Measurements from ENCODE around the gene RGMA. TPM values are rescaled to one million over a fixed set of nuclear protein-coding genes. Genes with fewer than 3 reads are reported as not detected.

Gene RGMA
- total RNA-seq, 1 experiment from 2014 or later: not detected

DNA sequence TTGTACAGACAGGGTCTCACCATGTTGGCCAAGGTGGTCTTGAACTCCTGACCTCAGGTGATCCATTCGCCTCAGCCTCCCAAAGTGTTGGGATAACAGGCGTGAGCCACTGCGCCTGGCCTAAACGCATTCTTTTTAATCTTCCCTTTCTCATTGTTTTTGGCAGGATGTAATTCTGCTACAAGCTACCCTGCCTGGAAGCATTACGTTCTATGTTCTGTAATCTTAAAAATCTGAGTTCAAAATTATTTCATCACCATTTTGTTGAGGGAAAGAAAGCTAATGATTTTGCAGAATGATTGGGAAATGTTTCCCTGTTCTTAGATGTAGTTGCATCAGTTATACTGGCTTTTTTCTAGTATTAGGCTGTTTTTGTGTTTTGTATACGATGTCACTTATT, 71.5 kb downstream of the RGMA start:
- no peak for DNase-seq (ENCODE audit: low read depth)

DNA sequence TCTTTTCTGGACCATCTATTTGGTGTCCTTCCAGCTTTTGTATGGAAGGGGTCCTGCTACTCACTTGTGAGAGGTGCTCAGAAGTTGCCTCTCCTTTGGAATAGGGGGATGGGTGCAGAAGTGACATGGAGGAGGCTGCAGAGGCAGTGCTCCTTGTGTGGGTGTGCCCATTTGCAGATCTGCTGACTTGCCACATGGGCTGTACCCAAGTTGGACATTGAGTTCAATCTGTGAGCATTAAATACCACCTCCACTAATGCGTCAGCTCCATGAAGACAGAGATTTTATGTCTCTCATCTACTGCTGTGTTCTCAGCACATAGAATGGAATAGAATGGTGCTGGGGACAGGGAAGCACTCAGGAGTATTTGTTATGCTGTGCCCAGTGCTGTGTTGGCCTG, 76.2 kb downstream of the RGMA start:
- DNase-seq (ENCODE audit: low read depth): no peak

DNA sequence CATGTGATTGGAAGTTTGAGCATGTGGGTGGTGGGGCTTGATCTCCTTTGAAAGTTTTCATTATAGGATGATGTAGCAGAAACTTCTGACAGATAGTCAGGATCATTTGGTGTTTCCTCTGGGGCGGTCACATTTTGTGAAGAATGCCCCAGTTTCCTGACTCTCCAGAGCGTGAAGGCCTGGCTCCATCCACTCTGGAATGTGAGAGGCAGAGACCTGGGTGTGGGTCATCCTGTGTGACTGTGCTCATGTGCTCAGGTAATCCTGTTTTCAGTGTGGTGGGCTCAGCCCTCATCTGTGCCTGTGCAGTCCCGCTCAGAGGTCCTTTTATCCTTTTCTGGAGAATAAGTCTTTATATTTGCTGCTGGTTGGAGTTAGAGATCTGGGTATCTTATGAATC, 81.0 kb downstream of the RGMA start:
- no peak for DNase-seq (ENCODE audit: low read depth)

- no peak for DNase-seq (ENCODE audit: low read depth)
Observed at GRCh38 chr15:93005133-93005532, 83.9 kb downstream of the RGMA start.

DNA sequence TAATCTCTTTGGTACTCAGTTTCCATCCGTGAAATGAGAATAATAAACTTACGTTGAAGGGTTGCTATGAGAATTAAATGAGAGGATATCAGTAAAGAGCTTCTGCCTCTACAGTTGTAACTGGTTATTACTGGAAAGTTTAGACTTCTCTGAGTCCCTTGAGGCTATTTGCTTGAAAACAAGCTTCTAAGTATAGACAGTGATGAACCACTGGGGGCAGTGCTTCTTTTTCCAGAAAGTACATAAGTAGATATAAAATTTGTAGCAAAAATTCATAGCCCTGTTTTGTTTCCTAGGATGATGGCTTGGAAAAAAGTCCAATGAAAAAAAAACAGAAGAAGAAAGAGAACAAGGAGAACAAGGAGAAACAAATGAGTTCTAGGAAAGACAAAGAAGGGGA, 87.1 kb downstream of the RGMA start:
- no peak for DNase-seq (ENCODE audit: low read depth)

GRCh38 chr15:93001156-93001555, 87.9 kb downstream of the RGMA start:
- DNase-seq (ENCODE audit: low read depth): no peak

GRCh38 chr15:92997821-92998220, 91.2 kb downstream of the RGMA start:
- DNase-seq (ENCODE audit: low read depth): no peak

- no peak for DNase-seq (ENCODE audit: low read depth)
Observed at GRCh38 chr15:92992720-92993119, 96.3 kb downstream of the RGMA start.

- DNase-seq (ENCODE audit: low read depth): no peak
Observed at GRCh38 chr15:92990031-92990430, 99.0 kb downstream of the RGMA start.

- no peak for DNase-seq (ENCODE audit: low read depth)
Observed at GRCh38 chr15:92989470-92989869, 99.5 kb downstream of the RGMA start.

Other genes starting within 250 kb of the RGMA start
- 26.3 and 45.7 TPM in 2 replicates for gene CHD2, start 188.9 kb downstream of the RGMA start, total RNA-seq (2014; rRNA removed; shearing (Covaris generic))

Data from Daoy (cell line).